Tibial nerve (tissue), 4 donors: ENCODE results near the gene GPR153. TPM values are rescaled to one million over a fixed set of nuclear protein-coding genes. Genes with fewer than 3 reads are reported as not detected.

Source experiments
- DNase-seq, 2 donors: peaks; one replicate each; pipeline ENCODE4 v3.0.0-alpha.2; 2019; ENCODE audit warnings: low spot score in 2 of 2
- H3K27ac ChIP-seq, 4 donors: fragments of 200-600 bp; sonication (generic) in 3 of 4; one replicate each; pipeline ENCODE4 v1.5.1; 2017 to 2019; ENCODE audit warnings: mild to moderate bottlenecking in 1 of 4
- H3K27me3 ChIP-seq, 2 donors: fragments of 200-600 bp; sonication (generic) in 1 of 2; one replicate each; pipeline versions ENCODE4 v1.5.1 to v1.6.0; 2017 to 2019
- H3K36me3 ChIP-seq, 3 donors: fragments of 200-600 bp; sonication (generic); one replicate each; pipeline ENCODE4 v1.5.1; 2018 to 2019
- H3K4me1 ChIP-seq, 4 donors: fragments of 200-600 bp; sonication (generic) in 3 of 4; one replicate each; pipeline ENCODE4 v1.5.1; 2017 to 2019
- H3K4me3 ChIP-seq, 4 donors: fragments of 200-600 bp; sonication (generic) in 3 of 4; one replicate each; pipeline ENCODE4 v1.5.1; 2017 to 2019; ENCODE audit warnings: mild to moderate bottlenecking in 1 of 4, moderate library complexity in 1 of 4
- H3K9me3 ChIP-seq, 4 donors: fragments of 200-600 bp; sonication (generic) in 3 of 4; one replicate each; pipeline ENCODE4 v1.5.1; 2017 to 2019
- EP300 ChIP-seq, 2 donors: sonication (generic); formaldehyde crosslinking; IDR thresholded peaks; one replicate each; pipeline ENCODE4 v1.6.1; 2017; ENCODE audit warnings: antibody characterized with exemption in 2 of 2, mild to moderate bottlenecking in 1 of 2
- POLR2A ChIP-seq, 2 donors: fragments of 450-650 bp; IDR thresholded peaks; one replicate each; pipeline ENCODE4 v1.6.1; 2017; ENCODE audit warnings: antibody characterized with exemption in 2 of 2, mild to moderate bottlenecking in 2 of 2, moderate library complexity in 2 of 2
- WGBS, 2 donors: methylation state at CpG; one replicate each; pipeline ENCODE4 v1.1.5; 2018; 5-methylcytosine and 5-hydroxymethylcytosine counted together
- total RNA-seq, 4 donors: library from RNA; depleted of rRNA; stranded (reverse); fragments of >200 nt; gene quantifications; one replicate each; pipeline ENCODE4 v1.1.0, GENCODE V29; 2016
- TF ChIP-seq, protein P1 (sequence below), 5 experiments: fragments of 200-600 bp in 3 of 5; fragments of 450-650 bp in 2 of 5; sonication (generic) in 3 of 5; IDR thresholded peaks; one replicate each; pipeline ENCODE4 v1.5.1; 2016 to 2019; ENCODE audit warnings: antibody characterized with exemption in 5 of 5, mild to moderate bottlenecking in 3 of 5, moderate library complexity in 2 of 5

Gene GPR153
- total RNA-seq, 4 donors from 2014 or later = 10.3 to 12.7 (median 11.3) TPM

DNA sequence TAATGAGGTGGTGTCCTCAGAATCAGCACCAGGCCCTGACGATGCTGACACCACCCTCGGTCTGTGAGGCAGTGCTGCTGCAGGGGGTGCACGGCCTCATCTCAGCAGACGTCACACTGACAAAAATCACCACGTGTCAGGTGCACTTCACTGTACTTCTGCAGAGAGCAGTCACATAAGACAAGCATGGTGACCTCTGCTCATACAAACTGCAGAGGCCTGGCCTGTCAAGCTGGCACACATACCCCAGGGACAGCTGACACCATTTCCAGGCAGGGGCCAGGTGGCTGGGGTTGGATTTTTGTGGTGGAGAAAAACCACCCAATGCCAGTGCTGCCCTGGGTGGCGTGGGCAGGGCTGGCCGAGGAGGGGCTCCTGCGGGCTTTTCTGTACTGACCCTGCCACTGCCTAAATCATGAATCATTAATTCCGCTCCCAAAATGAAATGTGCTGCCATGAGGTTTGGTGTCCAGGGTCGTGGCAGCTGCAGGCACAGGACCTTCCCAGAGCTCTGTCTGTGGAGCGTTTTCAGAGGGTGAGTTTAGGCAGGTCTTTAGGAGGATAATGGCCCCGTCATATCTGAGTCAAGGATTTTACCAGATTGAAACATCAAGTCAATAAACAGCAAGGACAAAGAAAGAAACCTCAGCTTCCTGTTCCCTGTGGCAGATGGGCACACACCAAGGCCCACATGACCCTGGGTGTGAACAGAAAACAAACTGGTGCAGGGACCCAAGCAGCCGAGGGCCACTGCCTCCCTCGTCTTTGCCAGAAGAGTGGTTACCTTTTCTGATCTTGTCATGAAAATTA is 33.4 kb upstream of the GPR153 start:
- no peaks in the 10 kb centered on the region for H3K9me3 ChIP-seq
- TF ChIP-seq POLR2A (IDR thresholded peaks at IDR 0.05) (no peak), EP300 (IDR thresholded peaks at IDR 0.05) (no peak)
- no peak for DNase-seq
- H3K27ac ChIP-seq = no peak overlapping the region
- no peak overlapping the region for H3K4me3 ChIP-seq
- 87 to 88% methylated on average over 11 to 14 of the region's 14 CpGs for WGBS, 2 donors
- peaks cover 0 to 30% (median 0%) of the 10 kb centered on the region in 3 donors for H3K36me3 ChIP-seq
- no peaks in the 10 kb centered on the region for H3K27me3 ChIP-seq
- peaks cover 0 to 15% (median 2%) of the 10 kb centered on the region in 4 donors for H3K4me1 ChIP-seq

DNA sequence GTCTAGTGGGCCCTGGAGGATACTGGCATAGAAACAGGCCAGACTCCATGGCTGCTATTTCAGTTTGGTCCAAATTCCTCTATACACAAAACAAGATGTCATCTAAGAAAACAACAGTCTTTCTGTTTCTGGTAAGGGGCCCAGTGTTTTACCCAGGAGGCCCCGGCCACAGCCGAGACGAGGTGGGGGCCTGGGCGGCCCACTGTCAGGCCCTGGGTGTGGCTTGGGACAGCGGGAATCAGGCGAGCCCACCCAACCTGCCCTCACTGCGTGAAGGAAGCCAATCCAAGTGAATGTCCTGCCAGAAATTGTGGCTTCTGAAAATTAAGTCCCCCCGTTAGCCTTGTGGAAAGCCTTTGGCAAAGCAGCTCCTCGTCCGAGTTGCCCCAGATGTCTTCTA is 31.2 kb upstream of the GPR153 start:
- WGBS, 2 donors = 43 to 63% methylated on average over 10 of the region's 10 CpGs
- peak overlapping the region in 2 of 4 donors; percentile 40 to 60 for H3K27ac ChIP-seq
- peaks cover 0 to 22% (median 0%) of the 10 kb centered on the region in 3 donors for H3K36me3 ChIP-seq
- H3K9me3 ChIP-seq = no peaks in the 10 kb centered on the region
- no peak for DNase-seq
- no peaks in the 10 kb centered on the region for H3K27me3 ChIP-seq
- H3K4me3 ChIP-seq = no peak overlapping the region
- TF ChIP-seq EP300 (IDR thresholded peaks at IDR 0.05) (no peak), POLR2A (IDR thresholded peaks at IDR 0.05) (no peak)
- TF ChIP-seq, protein P1, sequence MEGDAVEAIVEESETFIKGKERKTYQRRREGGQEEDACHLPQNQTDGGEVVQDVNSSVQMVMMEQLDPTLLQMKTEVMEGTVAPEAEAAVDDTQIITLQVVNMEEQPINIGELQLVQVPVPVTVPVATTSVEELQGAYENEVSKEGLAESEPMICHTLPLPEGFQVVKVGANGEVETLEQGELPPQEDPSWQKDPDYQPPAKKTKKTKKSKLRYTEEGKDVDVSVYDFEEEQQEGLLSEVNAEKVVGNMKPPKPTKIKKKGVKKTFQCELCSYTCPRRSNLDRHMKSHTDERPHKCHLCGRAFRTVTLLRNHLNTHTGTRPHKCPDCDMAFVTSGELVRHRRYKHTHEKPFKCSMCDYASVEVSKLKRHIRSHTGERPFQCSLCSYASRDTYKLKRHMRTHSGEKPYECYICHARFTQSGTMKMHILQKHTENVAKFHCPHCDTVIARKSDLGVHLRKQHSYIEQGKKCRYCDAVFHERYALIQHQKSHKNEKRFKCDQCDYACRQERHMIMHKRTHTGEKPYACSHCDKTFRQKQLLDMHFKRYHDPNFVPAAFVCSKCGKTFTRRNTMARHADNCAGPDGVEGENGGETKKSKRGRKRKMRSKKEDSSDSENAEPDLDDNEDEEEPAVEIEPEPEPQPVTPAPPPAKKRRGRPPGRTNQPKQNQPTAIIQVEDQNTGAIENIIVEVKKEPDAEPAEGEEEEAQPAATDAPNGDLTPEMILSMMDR (IDR thresholded peaks at IDR 0.05) = no peak
- H3K4me1 ChIP-seq = peaks cover 0 to 32% (median 2%) of the 10 kb centered on the region in 4 donors

DNA sequence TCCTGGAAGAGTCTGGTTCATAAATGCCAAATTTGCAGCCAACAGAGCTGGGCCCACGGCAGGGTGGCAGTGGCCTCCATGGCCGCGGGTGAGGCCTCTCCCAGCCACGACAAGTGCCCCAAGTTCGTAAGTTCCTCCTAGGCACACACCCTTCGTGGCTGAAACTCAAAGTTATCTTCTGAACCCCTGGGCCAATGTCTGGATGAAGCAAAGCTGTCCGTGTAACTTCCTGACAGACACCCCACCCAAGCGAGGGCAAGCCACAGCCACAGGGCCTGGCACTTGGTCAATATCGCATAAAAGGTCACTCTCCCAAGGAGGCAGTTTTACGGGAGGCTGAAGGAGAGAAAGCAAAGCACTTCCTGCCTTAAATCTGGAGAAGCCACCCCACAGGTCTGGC is 27.8 kb upstream of the GPR153 start:
- no peak overlapping the region for H3K27ac ChIP-seq
- no peak overlapping the region for H3K4me3 ChIP-seq
- 75 to 82% methylated on average over 10 of the region's 10 CpGs for WGBS, 2 donors
- peaks cover 0 to 10% (median 0%) of the 10 kb centered on the region in 3 donors for H3K36me3 ChIP-seq
- TF ChIP-seq EP300 (IDR thresholded peaks at IDR 0.05) (no peak), POLR2A (IDR thresholded peaks at IDR 0.05) (no peak)
- TF ChIP-seq, protein P1 (IDR thresholded peaks at IDR 0.05) = no peak
- H3K4me1 ChIP-seq = peaks cover 0 to 32% (median 2%) of the 10 kb centered on the region in 4 donors
- H3K9me3 ChIP-seq = no peaks in the 10 kb centered on the region
- H3K27me3 ChIP-seq = no peaks in the 10 kb centered on the region
- no peak for DNase-seq

DNA sequence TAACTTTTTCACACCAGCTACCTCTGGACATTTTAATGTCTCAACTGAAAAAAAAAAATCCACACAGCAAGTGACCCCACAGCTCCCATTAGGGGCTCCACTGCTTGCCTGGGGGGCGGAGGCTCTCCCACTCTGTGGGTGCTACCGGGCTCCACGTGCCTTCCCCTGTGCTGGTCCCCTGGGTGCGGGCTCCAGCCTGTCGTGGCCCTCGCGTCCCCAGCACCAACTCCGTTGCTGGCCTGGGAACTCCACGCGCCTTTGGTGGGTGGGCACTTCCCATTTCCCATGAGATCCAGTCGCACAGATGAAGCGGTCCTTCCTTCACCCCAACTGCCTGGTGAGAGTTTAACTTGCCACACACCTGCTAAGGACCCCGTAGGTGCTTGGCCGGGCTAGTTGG is 27.1 kb upstream of the GPR153 start:
- 87 to 93% methylated on average over 7 to 14 of the region's 14 CpGs for WGBS, 2 donors
- H3K4me3 ChIP-seq = no peak overlapping the region
- peaks cover 0 to 32% (median 2%) of the 10 kb centered on the region in 4 donors for H3K4me1 ChIP-seq
- TF ChIP-seq, protein P1 (IDR thresholded peaks at IDR 0.05) = no peak
- no peak for TF ChIP-seq POLR2A (IDR thresholded peaks at IDR 0.05)
- TF ChIP-seq EP300 (IDR thresholded peaks at IDR 0.05) = no peak
- peaks cover 0 to 4% (median 0%) of the 10 kb centered on the region in 3 donors for H3K36me3 ChIP-seq
- H3K9me3 ChIP-seq = no peaks in the 10 kb centered on the region
- no peaks in the 10 kb centered on the region for H3K27me3 ChIP-seq
- H3K27ac ChIP-seq = peak overlapping the region in 1 of 4 donors; percentile 30
- no peak for DNase-seq

DNA sequence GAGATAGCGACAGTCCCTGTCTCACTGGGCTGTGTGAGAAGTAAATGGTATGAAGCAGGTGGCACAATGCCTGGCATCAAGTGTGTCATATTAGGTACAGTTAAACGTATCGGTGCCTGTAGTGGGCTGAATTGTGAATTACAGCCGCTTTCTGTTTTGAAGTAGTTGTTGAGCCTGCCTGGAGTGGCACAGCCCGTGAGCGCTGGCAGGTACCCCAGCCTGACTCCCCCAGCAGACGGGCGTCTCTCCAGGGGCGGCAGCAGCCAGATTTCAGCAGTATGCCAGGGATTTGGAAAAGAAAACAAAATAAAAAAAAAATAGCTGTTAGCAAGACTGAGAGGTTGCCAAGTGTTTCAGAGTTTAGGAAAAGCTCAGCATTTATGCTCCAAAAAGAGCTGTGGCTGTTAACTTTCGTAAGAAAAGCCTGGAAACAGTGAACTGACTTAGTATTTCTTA is 26.6 kb upstream of the GPR153 start:
- DNase-seq = no peak
- no peak overlapping the region for H3K27ac ChIP-seq
- no peak for TF ChIP-seq POLR2A (IDR thresholded peaks at IDR 0.05)
- TF ChIP-seq, protein P1 (IDR thresholded peaks at IDR 0.05) = no peak
- TF ChIP-seq EP300 (IDR thresholded peaks at IDR 0.05) = no peak
- WGBS, 2 donors = 62 to 70% methylated on average over 10 of the region's 10 CpGs
- no peak overlapping the region for H3K4me3 ChIP-seq
- H3K27me3 ChIP-seq = no peaks in the 10 kb centered on the region
- no peaks in the 10 kb centered on the region for H3K36me3 ChIP-seq
- H3K9me3 ChIP-seq = no peaks in the 10 kb centered on the region
- H3K4me1 ChIP-seq = peaks cover 0 to 32% (median 2%) of the 10 kb centered on the region in 4 donors
